HEK293T (cell line): Measurements from ENCODE around the gene DMD.

Experiments used
- CTCF ChIA-PET: fragments of 350-600 bp; formaldehyde crosslinking; extraction: SDS; loops from one replicate; lab custom pipeline; 2021; ENCODE audit warnings: antibody characterized with exemption, inconsistent platforms; lab: Yijun Ruan, JAX
- POLR2A ChIA-PET: fragments of 350-600 bp; formaldehyde crosslinking; extraction: SDS; loops from one replicate; lab custom pipeline; 2020; ENCODE audit warnings: antibody characterized with exemption, inconsistent platforms; lab: Yijun Ruan, JAX
- DNase-seq: peaks from one replicate; pipeline ENCODE4 v3.0.0; 2012; ENCODE audit warnings: mixed read lengths; ENCODE audit errors: extremely low spot score
- ARNT ChIP-seq: fragments of 450-650 bp; IDR thresholded peaks from 2 replicates; pipeline ENCODE4 v1.6.1; 2017; ENCODE audit warnings: mild to moderate bottlenecking
- BHLHE40 ChIP-seq: fragments of 450-650 bp; IDR thresholded peaks from 2 replicates; pipeline ENCODE4 v1.6.1; 2016; ENCODE audit warnings: mild to moderate bottlenecking, moderate library complexity, borderline replicate concordance
- CTBP1 ChIP-seq: fragments of 450-650 bp; IDR thresholded peaks from 2 replicates; pipeline ENCODE4 v1.6.1; 2016; ENCODE audit warnings: borderline replicate concordance
- ELF4 ChIP-seq: fragments of 450-650 bp; IDR thresholded peaks from 2 replicates; pipeline ENCODE4 v1.6.1; 2017; ENCODE audit warnings: antibody characterized with exemption
- FOXA1 ChIP-seq: fragments of 450-650 bp; IDR thresholded peaks from 2 replicates; pipeline ENCODE4 v1.6.1; 2016; ENCODE audit warnings: mild to moderate bottlenecking
- FOXK2 ChIP-seq: fragments of 450-650 bp; IDR thresholded peaks from 2 replicates; pipeline ENCODE4 v1.6.1; 2016; ENCODE audit warnings: mild to moderate bottlenecking
- FOXM1 ChIP-seq: fragments of 450-650 bp; IDR thresholded peaks from 2 replicates; pipeline ENCODE4 v1.6.1; 2017; ENCODE audit warnings: mild to moderate bottlenecking, borderline replicate concordance
- HDGF ChIP-seq: fragments of 450-650 bp; IDR thresholded peaks from 2 replicates; pipeline ENCODE4 v1.6.1; 2017; ENCODE audit warnings: antibody characterized with exemption, borderline replicate concordance
- L3MBTL2 ChIP-seq: fragments of 450-650 bp; conservative IDR thresholded peaks from 2 replicates; pipeline ENCODE4 v1.6.1; 2016; ENCODE audit warnings: mild to moderate bottlenecking
- LEF1 ChIP-seq: fragments of 450-650 bp; IDR thresholded peaks from 2 replicates; pipeline ENCODE4 v1.6.1; 2017; ENCODE audit warnings: mild to moderate bottlenecking, borderline replicate concordance
- NFRKB ChIP-seq: fragments of 450-650 bp; IDR thresholded peaks from 2 replicates; pipeline ENCODE4 v1.6.1; 2016; ENCODE audit warnings: mild to moderate bottlenecking, moderate library complexity
- SP1 ChIP-seq: fragments of 450-650 bp; IDR thresholded peaks from 2 replicates; pipeline ENCODE4 v1.6.1; 2017
- SUZ12 ChIP-seq: fragments of 450-650 bp; IDR thresholded peaks from 2 replicates; pipeline ENCODE4 v1.6.1; 2016; ENCODE audit warnings: mild to moderate bottlenecking
- TARDBP ChIP-seq: fragments of 450-650 bp; IDR thresholded peaks from 2 replicates; pipeline ENCODE4 v1.6.1; 2016
- ZNF384 ChIP-seq: fragments of 450-650 bp; IDR thresholded peaks from 2 replicates; pipeline ENCODE4 v1.6.1; 2016
- TF ChIP-seq, protein P1 (sequence below): fragments of 450-650 bp; IDR thresholded peaks from 2 replicates; pipeline ENCODE4 v1.6.1; 2016

The DMD gene

DNA sequence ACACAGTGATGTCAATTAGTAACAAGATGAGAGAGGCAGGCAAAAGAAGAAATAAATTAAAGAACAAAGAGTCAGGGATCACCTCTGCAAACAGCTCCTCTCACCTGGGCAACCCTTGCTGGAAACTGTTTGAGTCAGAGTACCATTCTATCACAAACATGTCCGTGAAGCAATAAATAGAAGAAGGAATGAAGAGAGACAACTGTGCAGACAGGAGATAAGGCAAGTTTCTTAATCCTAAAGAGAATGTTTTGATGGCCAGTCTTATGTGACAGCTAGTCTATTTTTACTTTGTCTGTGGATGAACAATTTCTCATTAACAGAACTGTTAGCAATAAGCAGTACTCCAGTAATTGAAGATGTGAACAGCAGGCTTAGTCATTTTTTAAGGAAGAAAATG lies 422.4 kb downstream of the DMD start:
- DNase-seq, result no peak
- TF ChIP-seq ZNF384, result no peak
- no peak for TF ChIP-seq SP1
- TF ChIP-seq HDGF, result no peak
- no peak for TF ChIP-seq TARDBP
- TF ChIP-seq LEF1, result no peak
- TF ChIP-seq ELF4, result no peak
- TF ChIP-seq FOXM1, result no peak
- TF ChIP-seq, protein P1, sequence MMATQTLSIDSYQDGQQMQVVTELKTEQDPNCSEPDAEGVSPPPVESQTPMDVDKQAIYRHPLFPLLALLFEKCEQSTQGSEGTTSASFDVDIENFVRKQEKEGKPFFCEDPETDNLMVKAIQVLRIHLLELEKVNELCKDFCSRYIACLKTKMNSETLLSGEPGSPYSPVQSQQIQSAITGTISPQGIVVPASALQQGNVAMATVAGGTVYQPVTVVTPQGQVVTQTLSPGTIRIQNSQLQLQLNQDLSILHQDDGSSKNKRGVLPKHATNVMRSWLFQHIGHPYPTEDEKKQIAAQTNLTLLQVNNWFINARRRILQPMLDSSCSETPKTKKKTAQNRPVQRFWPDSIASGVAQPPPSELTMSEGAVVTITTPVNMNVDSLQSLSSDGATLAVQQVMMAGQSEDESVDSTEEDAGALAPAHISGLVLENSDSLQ, result no peak
- TF ChIP-seq BHLHE40, result no peak
- no peak for TF ChIP-seq SUZ12
- no peak for TF ChIP-seq CTBP1
- CTCF ChIA-PET, result no interaction called here
- POLR2A ChIA-PET, result no interaction called here

DNA sequence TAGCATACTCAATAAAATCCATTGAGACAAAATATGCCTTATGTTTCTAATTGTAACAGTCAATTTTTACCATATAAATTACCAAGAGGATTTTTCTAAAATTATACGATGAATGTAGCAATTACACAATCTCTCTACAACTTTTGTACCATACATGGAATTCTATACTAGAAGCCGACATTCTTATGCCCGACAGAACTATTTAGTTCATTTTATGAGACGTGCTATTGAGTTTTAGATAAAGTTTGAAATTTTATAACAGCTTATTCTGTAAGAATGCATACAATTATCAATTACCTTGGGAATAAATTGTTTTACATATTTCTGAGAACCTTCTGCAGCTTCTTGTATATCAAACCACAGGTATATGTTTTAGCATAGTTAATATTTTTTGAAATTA lies 431.2 kb downstream of the DMD start:
- CTCF ChIA-PET, result no interaction called here
- POLR2A ChIA-PET, result no interaction called here
- no peak for TF ChIP-seq FOXK2
- no peak for TF ChIP-seq FOXA1
- TF ChIP-seq, protein P1, result no peak
- no peak for TF ChIP-seq TARDBP
- no peak for TF ChIP-seq NFRKB
- TF ChIP-seq BHLHE40, result no peak
- DNase-seq, result no peak

DNA sequence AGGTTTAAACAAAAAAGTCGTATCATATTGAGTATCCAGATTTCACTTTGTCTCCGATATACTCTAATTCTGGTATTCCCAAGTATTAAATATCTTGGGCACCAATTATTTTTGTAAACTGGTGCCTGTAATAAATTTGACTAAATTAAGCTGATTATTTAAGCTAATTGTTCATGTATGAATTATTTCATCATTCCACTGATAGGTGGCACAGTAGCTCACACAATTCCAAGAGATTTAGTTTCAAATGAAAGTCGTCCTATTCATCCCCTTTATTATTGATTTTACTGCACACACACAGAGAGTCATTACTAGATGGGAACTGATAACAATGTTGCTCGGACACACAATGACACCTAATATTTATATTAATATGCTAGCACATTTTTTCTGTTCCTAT lies 432.4 kb downstream of the DMD start:
- ChIA-PET CTCF (no interaction called here), POLR2A (no interaction called here)
- no peak for DNase-seq
- TF ChIP-seq FOXA1 (no peak), CTBP1 (no peak), LEF1 (no peak), FOXM1 (no peak), FOXK2 (no peak), SP1 (no peak), ELF4 (no peak), ZNF384 (no peak), ARNT (no peak), L3MBTL2 (no peak), BHLHE40 (no peak), HDGF (no peak), TARDBP (no peak), NFRKB (no peak), SUZ12 (no peak)
- TF ChIP-seq, protein P1, result no peak

DNA sequence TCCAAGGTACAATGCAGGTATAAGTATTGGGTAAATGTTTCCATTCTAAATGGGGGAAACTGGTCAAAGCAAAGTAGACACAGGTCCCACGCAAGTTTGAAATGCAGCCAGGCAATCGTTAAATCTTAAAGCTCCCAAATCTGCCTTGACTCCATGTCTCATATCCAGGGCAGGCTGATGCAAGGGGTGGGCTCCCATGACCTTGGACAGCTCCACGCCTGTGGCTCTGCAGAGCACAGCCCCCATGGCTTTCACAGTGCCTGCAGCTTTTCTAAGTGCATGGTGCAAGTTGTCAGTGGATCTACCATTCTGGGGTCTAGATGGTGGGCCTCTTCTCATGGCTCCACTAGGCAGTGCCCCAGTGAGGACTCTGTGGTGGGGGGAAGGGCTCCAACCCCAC lies 436.4 kb downstream of the DMD start:
- ChIA-PET POLR2A (no interaction called here), CTCF (no interaction called here)
- TF ChIP-seq FOXK2, result no peak
- DNase-seq, result no peak

DNA sequence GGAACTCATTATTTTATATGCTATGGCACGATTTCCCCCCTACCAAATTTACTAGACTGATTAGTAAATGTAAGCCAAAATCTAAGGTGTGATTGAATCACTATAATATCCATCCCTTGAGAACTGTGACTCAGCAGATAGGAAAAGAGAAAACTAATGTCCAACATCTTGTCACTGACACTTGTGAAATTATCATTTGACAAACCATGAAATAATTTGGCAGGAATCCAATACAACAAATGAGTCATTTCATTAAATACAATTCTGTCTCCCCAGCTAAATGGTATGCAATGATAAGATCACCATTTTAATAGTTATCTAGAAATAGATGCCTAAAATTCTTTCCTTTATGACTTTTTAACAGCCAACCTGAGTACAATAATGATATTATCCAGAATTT lies 462.3 kb downstream of the DMD start:
- POLR2A ChIA-PET, result no interaction called here
- no peak for DNase-seq
- TF ChIP-seq NFRKB (no peak), BHLHE40 (no peak), FOXM1 (no peak), FOXK2 (no peak), ELF4 (no peak), LEF1 (no peak), HDGF (no peak)
- CTCF ChIA-PET, result no interaction called here

DNA sequence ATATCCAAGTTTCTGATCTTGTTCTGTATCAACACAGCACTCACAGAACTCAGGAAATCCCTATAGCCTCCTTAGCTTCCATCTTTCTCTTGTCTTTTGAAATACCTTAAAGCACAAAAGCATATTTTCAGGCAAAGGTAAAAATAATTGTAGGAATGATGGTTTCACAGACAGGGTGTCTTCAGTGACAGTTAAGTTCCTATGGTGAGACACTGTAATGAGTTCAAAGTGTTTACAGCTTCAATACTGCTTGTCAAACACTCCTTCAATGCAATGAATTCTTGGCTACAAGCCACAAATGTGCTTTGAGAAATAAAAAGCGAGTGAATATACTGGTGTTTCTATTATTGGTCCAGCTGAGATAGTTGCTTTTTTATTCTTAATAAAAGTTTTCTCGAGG lies 466.0 kb downstream of the DMD start:
- CTCF ChIA-PET, result no interaction called here
- no peak for TF ChIP-seq NFRKB
- TF ChIP-seq SUZ12, result no peak
- no peak for TF ChIP-seq FOXA1
- TF ChIP-seq HDGF, result no peak
- TF ChIP-seq LEF1, result no peak
- no peak for TF ChIP-seq CTBP1
- TF ChIP-seq, protein P1, result no peak
- TF ChIP-seq FOXK2, result no peak
- no peak for TF ChIP-seq L3MBTL2
- no peak for TF ChIP-seq ELF4
- no peak for TF ChIP-seq SP1
- TF ChIP-seq TARDBP, result no peak
- TF ChIP-seq ZNF384, result no peak
- TF ChIP-seq ARNT, result no peak
- TF ChIP-seq FOXM1, result no peak
- TF ChIP-seq BHLHE40, result no peak
- DNase-seq, result no peak
- POLR2A ChIA-PET, result no interaction called here

DNA sequence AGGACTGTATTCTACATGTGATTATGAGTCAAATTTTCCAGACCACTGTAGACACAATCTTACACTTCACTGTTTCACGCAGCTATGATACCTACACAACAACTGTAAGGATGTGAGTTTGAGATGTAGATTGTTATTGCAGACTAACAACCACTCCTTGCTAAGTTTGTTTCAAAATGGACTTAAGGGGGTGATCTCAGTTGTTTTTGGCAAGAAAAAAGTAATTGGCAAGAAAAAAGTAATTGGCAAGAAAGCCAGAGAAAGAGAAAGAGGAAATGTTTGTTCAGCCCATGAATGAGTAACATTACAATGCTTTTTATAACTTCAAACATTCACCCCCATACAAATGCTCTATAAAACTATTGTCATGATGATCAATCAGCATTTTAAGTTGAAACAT lies 466.4 kb downstream of the DMD start:
- ChIA-PET POLR2A (no interaction called here), CTCF (no interaction called here)
- DNase-seq, result no peak
- TF ChIP-seq ZNF384, result no peak
- TF ChIP-seq BHLHE40, result no peak
- TF ChIP-seq L3MBTL2, result no peak
- no peak for TF ChIP-seq ARNT
- no peak for TF ChIP-seq SUZ12
- TF ChIP-seq NFRKB, result no peak
- no peak for TF ChIP-seq TARDBP
- no peak for TF ChIP-seq LEF1
- no peak for TF ChIP-seq FOXM1
- TF ChIP-seq HDGF, result no peak
- no peak for TF ChIP-seq SP1
- no peak for TF ChIP-seq CTBP1
- no peak for TF ChIP-seq ELF4
- TF ChIP-seq FOXA1, result no peak
- no peak for TF ChIP-seq FOXK2
